B cell (primary cell): ENCODE data around the gene RBBP7. TPM values are rescaled to one million over a fixed set of nuclear protein-coding genes. Genes with fewer than 3 reads are reported as not detected.

Experiments
- ATAC-seq: fragments of 200-7000 bp; cut with Tn5 transposase; one replicate; pipeline ENCODE4 v1.10.0; 2021; ENCODE audit warnings: low read depth, mild to moderate bottlenecking, moderate number of reproducible peaks, moderate library complexity
- CTCF ChIA-PET: fragments of 350-600 bp; sonication (Branson Sonifier 250); formaldehyde crosslinking; loops from one replicate; lab custom pipeline; 2021; ENCODE audit warnings: antibody characterized with exemption, inconsistent platforms; lab: Charles Lee
- POLR2A ChIA-PET: fragments of 350-600 bp; sonication (Branson Sonifier 250); formaldehyde crosslinking; loops from one replicate; lab custom pipeline; 2021; ENCODE audit warnings: antibody characterized with exemption; lab: Charles Lee
- DNase-seq: peaks from one replicate; pipeline ENCODE4 v3.0.0; 2013
- H2AFZ ChIP-seq: 2 replicates; pipeline ENCODE4 v1.6.1; 2012; ENCODE audit warnings: mild to moderate bottlenecking, low read depth, low read length; ENCODE audit not compliant: insufficient read depth, poor library complexity, severe bottlenecking
- H3K27ac ChIP-seq, 2 donors: 1 replicate in 1 of 2; 2 replicates in 1 of 2; pipeline ENCODE4 v1.5.1; 2012 to 2013; ENCODE audit warnings: low read length in 2 of 2, mild to moderate bottlenecking in 2 of 2, moderate library complexity in 1 of 2
- H3K27me3 ChIP-seq, 4 experiments: fragments of 200-600 bp in 1 of 4; sonication (generic) in 1 of 4; replicated peaks in 1 of 4; 1 replicate in 2 of 4; 2 replicates in 2 of 4; pipeline versions ENCODE4 v1.6.1 to v1.7.0; 2013 to 2016; ENCODE audit warnings: low read length in 3 of 4, mild to moderate bottlenecking in 2 of 4, mixed read lengths in 1 of 4, moderate library complexity in 1 of 4; ENCODE audit not compliant: insufficient read depth in 4 of 4, control insufficient read depth in 3 of 4; ENCODE audit errors: control extremely low read depth in 1 of 4
- H3K36me3 ChIP-seq, 2 experiments: replicated peaks in 1 of 2; 1 replicate in 1 of 2; 2 replicates in 1 of 2; pipeline versions ENCODE4 v1.6.1 to v1.7.1; 2013; ENCODE audit warnings: low read length in 1 of 2; ENCODE audit not compliant: insufficient read depth in 2 of 2, control insufficient read depth in 1 of 2; ENCODE audit errors: control extremely low read depth in 1 of 2, extremely low read depth in 1 of 2
- H3K4me1 ChIP-seq, 2 donors: fragments of 200-600 bp in 1 of 2; sonication (generic) in 1 of 2; 1 replicate in 1 of 2; 2 replicates in 1 of 2; pipeline versions ENCODE4 v1.5.1 to v1.6.1; 2013 to 2017; ENCODE audit warnings: low read length in 2 of 2; ENCODE audit not compliant: control insufficient read depth in 2 of 2, insufficient read depth in 2 of 2
- H3K4me2 ChIP-seq: replicated peaks from 2 replicates; pipeline ENCODE3; 2012; ENCODE audit warnings: mild to moderate bottlenecking, low read depth, low read length; ENCODE audit not compliant: poor library complexity, severe bottlenecking
- H3K4me3 ChIP-seq, 5 experiments: fragments of 200-600 bp in 1 of 5; sonication (generic) in 1 of 5; 1 replicate in 3 of 5; 2 replicates in 2 of 5; pipeline versions ENCODE4 v1.5.1 to v1.7.0; 2011 to 2016; ENCODE audit warnings: low read length in 4 of 5, mild to moderate bottlenecking in 4 of 5, low read depth in 2 of 5, control low read depth in 1 of 5, moderate library complexity in 1 of 5; ENCODE audit not compliant: insufficient read depth in 1 of 5; ENCODE audit errors: control extremely low read depth in 1 of 5, extremely low read depth in 1 of 5
- H3K79me2 ChIP-seq: fragments of 200-600 bp; sonication (generic); one replicate; pipeline ENCODE4 v1.6.0; 2016; ENCODE audit warnings: low read length; ENCODE audit not compliant: control insufficient read depth, insufficient read depth
- H3K9ac ChIP-seq: fragments of 200-600 bp; sonication (generic); 2 replicates; pipeline ENCODE4 v1.6.1; 2017; ENCODE audit warnings: mild to moderate bottlenecking, low read length, moderate library complexity
- H3K9me3 ChIP-seq, 3 donors: one replicate each; pipeline versions ENCODE4 v1.6.1 to v1.7.1; 2013; ENCODE audit warnings: low read length in 2 of 3; ENCODE audit not compliant: control insufficient read depth in 2 of 3, insufficient read depth in 1 of 3; ENCODE audit errors: control extremely low read depth in 1 of 3
- H4K20me1 ChIP-seq: 2 replicates; pipeline ENCODE4 v1.6.0; 2012; ENCODE audit warnings: mild to moderate bottlenecking, low read length; ENCODE audit not compliant: insufficient read depth, control insufficient read depth, poor library complexity, severe bottlenecking
- H3K27ac Mint-ChIP-seq: one replicate; pipeline ENCODE4 v1.8.0; 2021; ENCODE audit warnings: mixed read lengths
- H3K27me3 Mint-ChIP-seq: one replicate; pipeline ENCODE4 v1.8.0; 2021; ENCODE audit warnings: mixed read lengths
- H3K4me1 Mint-ChIP-seq: one replicate; pipeline ENCODE4 v1.8.0; 2021; ENCODE audit warnings: mixed read lengths
- H3K4me3 Mint-ChIP-seq: one replicate; pipeline ENCODE4 v1.8.0; 2021; ENCODE audit warnings: mixed read lengths
- H3K9me3 Mint-ChIP-seq: one replicate; pipeline ENCODE4 v1.8.0; 2022; ENCODE audit warnings: mixed read lengths; ENCODE audit not compliant: insufficient read depth
- EZH2 ChIP-seq: IDR thresholded peaks from 2 replicates; pipeline ENCODE4 v1.6.1; 2012; ENCODE audit warnings: borderline replicate concordance, low read depth, mild to moderate bottlenecking, moderate library complexity, low read length; ENCODE audit not compliant: insufficient read depth, poor library complexity, severe bottlenecking
- WGBS: methylation state at CpG from one replicate; pipeline ENCODE4 v1.1.5; 2013; ENCODE audit warnings: missing lambda C conversion rate; ENCODE audit not compliant: insufficient coverage; 5-methylcytosine and 5-hydroxymethylcytosine counted together
- intact Hi-C: fragments of 100-400 bp; cut with micrococcal nuclease; formaldehyde crosslinking; loops from one replicate; pipeline ENCODE4 v1.10.0; 2022
- polyA plus RNA-seq: library from polyadenylated mRNA; depleted of rRNA; stranded (reverse); fragments of >200 nt; gene quantifications from 2 replicates; pipeline ENCODE4 v1.2.3, GENCODE V29; 2012
- total RNA-seq, 2 donors: library from RNA; stranded (reverse); fragments of 120-200 nt in 1 of 2; gene quantifications; 1 replicate in 1 of 2; 2 replicates in 1 of 2; pipeline versions ENCODE4 v1.2.3 to v1.2.4, GENCODE V29; 2013 to 2022
- TF ChIP-seq, protein P1 (sequence below): fragments of 200-600 bp; IDR thresholded peaks from one replicate; pipeline ENCODE4 v1.8.0; 2022; ENCODE audit warnings: antibody characterized with exemption, mild to moderate bottlenecking

Gene RBBP7
- total and polyA plus RNA-seq, 2 donors (not counting 1 experiment from before 2014, with no cell fraction given) = 74.6 to 106 TPM

DNA sequence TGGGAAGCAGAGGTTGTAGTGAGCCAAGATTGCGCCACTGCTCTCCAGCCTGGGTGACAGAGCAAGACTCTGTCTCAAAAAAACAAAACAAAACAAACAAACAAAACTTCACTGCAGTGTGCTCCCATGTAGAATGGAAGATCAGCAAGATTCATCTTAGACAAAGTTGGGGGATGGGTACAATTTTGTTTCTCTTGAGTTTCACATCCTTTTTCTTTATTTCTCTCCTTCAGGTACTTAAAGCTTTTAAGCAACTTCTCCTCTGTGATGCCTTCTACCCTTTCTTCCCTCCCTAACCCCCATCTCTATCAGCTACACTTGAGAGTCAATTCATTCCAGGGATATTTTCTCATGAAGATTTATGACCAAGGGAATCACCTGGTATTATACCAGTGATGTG, 15.5 kb upstream of the RBBP7 start:
- ATAC-seq (no peak), DNase-seq (peak; percentile 59)
- H3K9ac ChIP-seq = no peak overlapping the region
- no peak for TF ChIP-seq EZH2
- TF ChIP-seq, protein P1, sequence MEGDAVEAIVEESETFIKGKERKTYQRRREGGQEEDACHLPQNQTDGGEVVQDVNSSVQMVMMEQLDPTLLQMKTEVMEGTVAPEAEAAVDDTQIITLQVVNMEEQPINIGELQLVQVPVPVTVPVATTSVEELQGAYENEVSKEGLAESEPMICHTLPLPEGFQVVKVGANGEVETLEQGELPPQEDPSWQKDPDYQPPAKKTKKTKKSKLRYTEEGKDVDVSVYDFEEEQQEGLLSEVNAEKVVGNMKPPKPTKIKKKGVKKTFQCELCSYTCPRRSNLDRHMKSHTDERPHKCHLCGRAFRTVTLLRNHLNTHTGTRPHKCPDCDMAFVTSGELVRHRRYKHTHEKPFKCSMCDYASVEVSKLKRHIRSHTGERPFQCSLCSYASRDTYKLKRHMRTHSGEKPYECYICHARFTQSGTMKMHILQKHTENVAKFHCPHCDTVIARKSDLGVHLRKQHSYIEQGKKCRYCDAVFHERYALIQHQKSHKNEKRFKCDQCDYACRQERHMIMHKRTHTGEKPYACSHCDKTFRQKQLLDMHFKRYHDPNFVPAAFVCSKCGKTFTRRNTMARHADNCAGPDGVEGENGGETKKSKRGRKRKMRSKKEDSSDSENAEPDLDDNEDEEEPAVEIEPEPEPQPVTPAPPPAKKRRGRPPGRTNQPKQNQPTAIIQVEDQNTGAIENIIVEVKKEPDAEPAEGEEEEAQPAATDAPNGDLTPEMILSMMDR = no peak
- peaks cover 0 to 2% (median 0%) of the 10 kb centered on the region in 4 experiments for H3K27me3 ChIP-seq
- no peak overlapping the region for H3K27ac ChIP-seq
- H3K27ac Mint-ChIP-seq = peak overlapping the region; percentile 86
- peak overlapping the region; percentile 39 for H3K4me3 Mint-ChIP-seq
- H3K79me2 ChIP-seq = no peaks in the 10 kb centered on the region
- no peaks in the 10 kb centered on the region for H3K36me3 ChIP-seq
- H2AFZ ChIP-seq = no peak overlapping the region
- no peaks in the 10 kb centered on the region for H3K9me3 Mint-ChIP-seq
- H3K4me3 ChIP-seq = no peak overlapping the region
- intact Hi-C loops = no loop called here
- H4K20me1 ChIP-seq = no peaks in the 10 kb centered on the region
- CTCF ChIA-PET = interaction anchor here (0.8 to 9.7 kb wide), 5 partner anchors 14 to 161 kb away, joined by 3 to 102 read pairs (median 4); partner anchors contain the start of gene RBBP7
- H3K4me1 ChIP-seq = peaks cover 14 to 20% of the 10 kb centered on the region in 2 donors
- peaks cover 22% of the 10 kb centered on the region for H3K4me1 Mint-ChIP-seq
- no peaks in the 10 kb centered on the region for H3K9me3 ChIP-seq
- POLR2A ChIA-PET = interaction anchor here (0.8 kb wide), 1 partner anchor 14 kb away, joined by 3 read pairs; no protein-coding TSS in a partner anchor
- WGBS = no CpG with 5 or more reads among the region's 1 CpG
- H3K27me3 Mint-ChIP-seq = no peaks in the 10 kb centered on the region
- H3K4me2 ChIP-seq = peak overlapping the region; percentile 12

DNA sequence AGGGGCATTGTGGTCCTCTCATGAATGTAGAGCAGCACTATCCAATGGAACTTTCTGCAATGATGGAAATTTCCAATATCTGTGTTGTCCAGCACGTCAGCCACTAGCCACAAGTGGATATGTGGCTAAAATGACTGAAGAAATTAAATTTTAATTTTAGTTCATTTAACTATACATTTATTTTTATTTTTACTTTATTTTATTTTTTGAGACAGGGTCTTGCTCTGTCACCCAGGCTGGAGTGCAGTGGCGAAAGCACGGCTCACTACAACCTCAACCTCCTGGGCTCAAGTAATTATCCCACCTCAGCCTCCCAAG, 13.3 kb upstream of the RBBP7 start:
- no peaks in the 10 kb centered on the region for H3K27me3 Mint-ChIP-seq
- Histone ChIP-seq H3K4me2 (no peak overlapping the region), H4K20me1 (no peaks in the 10 kb centered on the region), H3K9ac (no peak overlapping the region), H3K27me3 (peaks cover 0 to 3% (median 0%) of the 10 kb centered on the region in 4 experiments), H3K79me2 (no peaks in the 10 kb centered on the region), H2AFZ (no peak overlapping the region), H3K27ac (no peak overlapping the region), H3K9me3 (no peaks in the 10 kb centered on the region), H3K4me1 (peaks cover 14 to 20% of the 10 kb centered on the region in 2 donors), H3K36me3 (no peaks in the 10 kb centered on the region), H3K4me3 (no peak overlapping the region)
- CTCF ChIA-PET = interaction anchor here (1.0 to 9.7 kb wide), 13 partner anchors 10 to 199 kb away, joined by 3 to 102 read pairs (median 8); partner anchors contain the start of gene RBBP7
- no peaks in the 10 kb centered on the region for H3K9me3 Mint-ChIP-seq
- WGBS = no CpG with 5 or more reads among the region's 3 CpGs
- ATAC-seq = no peak
- peak overlapping the region; percentile 88 for H3K4me3 Mint-ChIP-seq
- H3K4me1 Mint-ChIP-seq = peaks cover 22% of the 10 kb centered on the region
- no peak for TF ChIP-seq EZH2
- TF ChIP-seq, protein P1 = peak; percentile 19
- intact Hi-C loops = loop anchor here (1.0 to 2.0 kb wide), 3 partner anchors 9 to 163 kb away; partner anchors contain the start of gene REPS2
- no peak overlapping the region for H3K27ac Mint-ChIP-seq
- POLR2A ChIA-PET = interaction anchor here (0.9 to 2.0 kb wide), 3 partner anchors 9 to 13 kb away, joined by 3 to 12 read pairs (median 7); partner anchors contain the start of gene RBBP7
- DNase-seq = no peak
